Brain microvascular endothelial cell (primary cell): ENCODE data around the gene MSTN.
"Not testable (repeated sequence)": the region's sequence is repeated elsewhere in the genome, so short reads cannot be mapped to it uniquely, and the experiment has no call there.

Experiments used
- DNase-seq: peaks from one replicate; pipeline ENCODE4 v3.0.0-alpha.2; 2020
- H3K27ac ChIP-seq: fragments of 250-450 bp; sonication (Bioruptor Pico); 2 replicates; pipeline ENCODE4 v1.5.1; 2020; ENCODE audit warnings: mild to moderate bottlenecking, moderate library complexity
- H3K27me3 ChIP-seq: fragments of 250-450 bp; sonication (Bioruptor Pico); replicated peaks from 2 replicates; pipeline ENCODE4 v1.5.1; 2020; ENCODE audit warnings: mild to moderate bottlenecking
- H3K36me3 ChIP-seq: fragments of 250-450 bp; sonication (Bioruptor Pico); replicated peaks from 2 replicates; pipeline ENCODE4 v1.5.1; 2020; ENCODE audit warnings: mild to moderate bottlenecking
- H3K4me3 ChIP-seq: 2 replicates; pipeline ENCODE4 v1.5.1; 2011; ENCODE audit warnings: low read depth, mild to moderate bottlenecking, control low read depth, low read length, moderate library complexity
- in situ Hi-C: cut with HindIII; loops from 2 replicates; pipeline ENCODE4 v1.10.0; 2017; ENCODE audit warnings: low sequenced_read_pairs, low pct_ligation_motif_present
- TF ChIP-seq, protein P1 (sequence below): IDR thresholded peaks from 2 replicates; pipeline ENCODE4 v1.5.1; 2011; ENCODE audit warnings: low read depth, mild to moderate bottlenecking, moderate library complexity, low read length, control low read depth, inconsistent platforms; ENCODE audit errors: missing control alignments

Gene MSTN

GRCh38 chr2:190052307-190052706, 10.2 kb downstream of the MSTN start:
- no peak for DNase-seq
- Histone ChIP-seq H3K27ac (no peak overlapping the region), H3K27me3 (no peaks in the 10 kb centered on the region), H3K4me3 (no peak overlapping the region), H3K36me3 (no peaks in the 10 kb centered on the region)
- TF ChIP-seq, protein P1, sequence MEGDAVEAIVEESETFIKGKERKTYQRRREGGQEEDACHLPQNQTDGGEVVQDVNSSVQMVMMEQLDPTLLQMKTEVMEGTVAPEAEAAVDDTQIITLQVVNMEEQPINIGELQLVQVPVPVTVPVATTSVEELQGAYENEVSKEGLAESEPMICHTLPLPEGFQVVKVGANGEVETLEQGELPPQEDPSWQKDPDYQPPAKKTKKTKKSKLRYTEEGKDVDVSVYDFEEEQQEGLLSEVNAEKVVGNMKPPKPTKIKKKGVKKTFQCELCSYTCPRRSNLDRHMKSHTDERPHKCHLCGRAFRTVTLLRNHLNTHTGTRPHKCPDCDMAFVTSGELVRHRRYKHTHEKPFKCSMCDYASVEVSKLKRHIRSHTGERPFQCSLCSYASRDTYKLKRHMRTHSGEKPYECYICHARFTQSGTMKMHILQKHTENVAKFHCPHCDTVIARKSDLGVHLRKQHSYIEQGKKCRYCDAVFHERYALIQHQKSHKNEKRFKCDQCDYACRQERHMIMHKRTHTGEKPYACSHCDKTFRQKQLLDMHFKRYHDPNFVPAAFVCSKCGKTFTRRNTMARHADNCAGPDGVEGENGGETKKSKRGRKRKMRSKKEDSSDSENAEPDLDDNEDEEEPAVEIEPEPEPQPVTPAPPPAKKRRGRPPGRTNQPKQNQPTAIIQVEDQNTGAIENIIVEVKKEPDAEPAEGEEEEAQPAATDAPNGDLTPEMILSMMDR, result no peak
- in situ Hi-C loops, result no loop called here

GRCh38 chr2:190051223-190051622, 11.3 kb downstream of the MSTN start:
- Histone ChIP-seq H3K36me3 (no peaks in the 10 kb centered on the region), H3K27me3 (no peaks in the 10 kb centered on the region), H3K27ac (no peak overlapping the region), H3K4me3 (no peak overlapping the region)
- in situ Hi-C loops, result no loop called here
- TF ChIP-seq, protein P1, result no peak
- DNase-seq, result no peak

GRCh38 chr2:190050001-190050400, 12.5 kb downstream of the MSTN start:
- no peak for DNase-seq
- in situ Hi-C loops, result no loop called here
- Histone ChIP-seq H3K27ac (no peak overlapping the region), H3K36me3 (no peaks in the 10 kb centered on the region), H3K27me3 (no peaks in the 10 kb centered on the region), H3K4me3 (no peak overlapping the region)
- TF ChIP-seq, protein P1, result no peak

GRCh38 chr2:190044866-190045265, 17.7 kb downstream of the MSTN start:
- no peak for DNase-seq
- H3K36me3 ChIP-seq, result no peaks in the 10 kb centered on the region
- H3K27ac ChIP-seq, result no peak overlapping the region
- H3K4me3 ChIP-seq, result no peak overlapping the region
- TF ChIP-seq, protein P1, result no peak
- no peaks in the 10 kb centered on the region for H3K27me3 ChIP-seq
- in situ Hi-C loops, result no loop called here

- TF ChIP-seq, protein P1, result no peak
- in situ Hi-C loops, result no loop called here
- DNase-seq, result no peak
- H3K27me3 ChIP-seq, result no peaks in the 10 kb centered on the region
- H3K27ac ChIP-seq, result no peak overlapping the region
- H3K36me3 ChIP-seq, result no peaks in the 10 kb centered on the region
- no peak overlapping the region for H3K4me3 ChIP-seq
Observed at GRCh38 chr2:190043441-190043840, 19.1 kb downstream of the MSTN start.

GRCh38 chr2:190036071-190036470, 26.5 kb downstream of the MSTN start:
- no peak for DNase-seq
- TF ChIP-seq, protein P1, result no peak
- no peak overlapping the region for H3K4me3 ChIP-seq
- in situ Hi-C loops, result no loop called here
- H3K27me3 ChIP-seq, result no peaks in the 10 kb centered on the region
- no peaks in the 10 kb centered on the region for H3K36me3 ChIP-seq
- no peak overlapping the region for H3K27ac ChIP-seq

DNA sequence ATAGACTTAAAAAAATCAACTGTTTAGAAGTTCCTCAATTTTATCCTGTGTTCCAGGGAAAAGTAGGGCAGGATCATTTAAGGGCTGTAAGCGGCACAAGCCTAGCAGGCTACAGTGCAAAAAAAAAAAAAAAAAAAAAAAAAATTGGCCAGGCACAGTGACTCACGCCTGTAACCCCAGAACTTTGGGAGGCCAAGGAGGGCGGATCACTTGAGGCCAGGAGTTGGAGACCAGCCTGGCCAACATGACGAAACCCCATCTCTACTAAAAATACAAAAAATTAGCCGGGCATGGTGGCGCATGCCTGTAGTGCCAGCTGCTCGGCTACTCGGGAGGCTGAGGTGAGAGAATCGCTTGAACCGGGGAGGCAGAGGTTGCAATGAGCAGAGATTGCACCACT, 28.1 kb downstream of the MSTN start:
- H3K27me3 ChIP-seq, in situ Hi-C loops, H3K36me3 ChIP-seq, DNase-seq, H3K27ac ChIP-seq, H3K4me3 ChIP-seq: not testable (repeated sequence)
